Measurements from ENCODE around the gene C3orf49. TPM values are rescaled to one million over a fixed set of nuclear protein-coding genes. Genes with fewer than 3 reads are reported as not detected.

The C3orf49 gene
- total RNA-seq, 1 donor from 2014 or later: not detected

- Mint-ChIP-seq H3K4me3 (ENCODE audit: unreplicated experiment) (peak within 1 kb of the TSS; percentile 92), H3K27me3 (ENCODE audit: low read depth) (no peaks in the 10 kb centered on the region), H3K4me1 (ENCODE audit: low read depth) (peaks cover 25% of the 10 kb centered on the region), H3K9me3 (ENCODE audit: low read depth) (no peaks in the 10 kb centered on the region), H3K27ac (ENCODE audit: unreplicated experiment) (peak within 1 kb of the TSS; percentile 89), H3K36me3 (ENCODE audit: low read depth) (peaks cover 2% of the 10 kb centered on the region)
- DNase-seq (ENCODE audit: low spot score): peak; percentile 92
- no peak for TF ChIP-seq CTCF (IDR thresholded peaks at IDR 0.05)
Measured at GRCh38 chr3:63863150-63864007, 44.3 kb downstream of the C3orf49 start, which contains the start of the genes ATXN7 and THOC7. TSS of gene ATXN7 (plus strand) at chr3:63863867. CDS start at chr3:63912599, 48,732 bp downstream. TSS of gene THOC7 (minus strand) at chr3:63863805. CDS start at chr3:63863790, 15 bp downstream.

- Mint-ChIP-seq H3K36me3 (ENCODE audit: low read depth) (peaks cover 2% of the 10 kb centered on the region), H3K27ac (ENCODE audit: unreplicated experiment) (peak overlapping the region; percentile 78), H3K9me3 (ENCODE audit: low read depth) (no peaks in the 10 kb centered on the region), H3K4me3 (ENCODE audit: unreplicated experiment) (peak overlapping the region; percentile 86), H3K27me3 (ENCODE audit: low read depth) (no peaks in the 10 kb centered on the region), H3K4me1 (ENCODE audit: low read depth) (peaks cover 25% of the 10 kb centered on the region)
- TF ChIP-seq CTCF (IDR thresholded peaks at IDR 0.05): no peak
- DNase-seq (ENCODE audit: low spot score): no peak
Measured at GRCh38 chr3:63864008-63864964, 45.2 kb downstream of the C3orf49 start.

- Mint-ChIP-seq H3K4me1 (ENCODE audit: low read depth) (peaks cover 25% of the 10 kb centered on the region), H3K4me3 (ENCODE audit: unreplicated experiment) (peak overlapping the region; percentile 86), H3K36me3 (ENCODE audit: low read depth) (peaks cover 2% of the 10 kb centered on the region), H3K27ac (ENCODE audit: unreplicated experiment) (peak overlapping the region; percentile 78), H3K27me3 (ENCODE audit: low read depth) (no peaks in the 10 kb centered on the region), H3K9me3 (ENCODE audit: low read depth) (no peaks in the 10 kb centered on the region)
- no peak for TF ChIP-seq CTCF (IDR thresholded peaks at IDR 0.05)
- DNase-seq (ENCODE audit: low spot score): no peak
Measured at GRCh38 chr3:63864965-63865327, 45.8 kb downstream of the C3orf49 start.

- H3K27ac Mint-ChIP-seq (ENCODE audit: unreplicated experiment): no peak overlapping the region
- H3K27me3 Mint-ChIP-seq (ENCODE audit: low read depth): no peaks in the 10 kb centered on the region
Measured at GRCh38 chr3:63867225-63867624, 48.1 kb downstream of the C3orf49 start.

More at GRCh38 chr3:63867225-63867624, 48.1 kb downstream of the C3orf49 start:
- Mint-ChIP-seq H3K4me1 (ENCODE audit: low read depth) (peaks cover 28% of the 10 kb centered on the region), H3K9me3 (ENCODE audit: low read depth) (no peaks in the 10 kb centered on the region), H3K4me3 (ENCODE audit: unreplicated experiment) (no peak overlapping the region), H3K36me3 (ENCODE audit: low read depth) (peaks cover 2% of the 10 kb centered on the region)
- no peak for DNase-seq (ENCODE audit: low spot score)
- TF ChIP-seq CTCF (IDR thresholded peaks at IDR 0.05): no peak
